GM19193 (cell line): ENCODE measurements around the gene SLC16A5.

Experiments used
- POLR2A ChIP-seq: IDR thresholded peaks from 4 replicates; pipeline ENCODE4 v1.6.1; 2011; ENCODE audit not compliant: insufficient read depth, insufficient read length; ENCODE audit errors: extremely low read depth

The SLC16A5 gene

GRCh38 chr17:75097865-75098264, 10.1 kb downstream of the SLC16A5 start:
- no peak for TF ChIP-seq POLR2A

GRCh38 chr17:75098861-75099260, 11.1 kb downstream of the SLC16A5 start:
- TF ChIP-seq POLR2A, result no peak

GRCh38 chr17:75099881-75100595, 12.3 kb downstream of the SLC16A5 start:
- no peak for TF ChIP-seq POLR2A

- no peak for TF ChIP-seq POLR2A
Measured at GRCh38 chr17:75102385-75102821, 14.6 kb downstream of the SLC16A5 start.

GRCh38 chr17:75103601-75104554, 16.1 kb downstream of the SLC16A5 start:
- TF ChIP-seq POLR2A, result no peak

- TF ChIP-seq POLR2A, result no peak
Measured at GRCh38 chr17:75105126-75106080, 17.6 kb downstream of the SLC16A5 start.

- TF ChIP-seq POLR2A, result no peak
Measured at GRCh38 chr17:75108193-75108592, 20.4 kb downstream of the SLC16A5 start.

- no peak for TF ChIP-seq POLR2A
Measured at GRCh38 chr17:75109046-75109406, 21.3 kb downstream of the SLC16A5 start.

- TF ChIP-seq POLR2A, result peak; percentile 94
Measured at GRCh38 chr17:75109407-75110233, 21.9 kb downstream of the SLC16A5 start, which contains the start of gene ARMC7. TSS of gene ARMC7 (plus strand) at chr17:75109969. CDS start at chr17:75110289, 320 bp downstream.

GRCh38 chr17:75110234-75110937, 22.6 kb downstream of the SLC16A5 start:
- TF ChIP-seq POLR2A, result no peak

- no peak for TF ChIP-seq POLR2A
Measured at GRCh38 chr17:75111777-75112335, 24.1 kb downstream of the SLC16A5 start.

- no peak for TF ChIP-seq POLR2A
Measured at GRCh38 chr17:75113798-75114551, 26.2 kb downstream of the SLC16A5 start.

- no peak for TF ChIP-seq POLR2A
Measured at GRCh38 chr17:75114552-75115314, 27.0 kb downstream of the SLC16A5 start.
